Breast epithelium (tissue), 4 donors: Measurements from ENCODE around the gene CDCA4. TPM values are rescaled to one million over a fixed set of nuclear protein-coding genes. Genes with fewer than 3 reads are reported as not detected.

ENCODE experiments used
- DNase-seq, 2 donors: peaks; one replicate each; pipeline ENCODE4 v3.0.0-alpha.2; 2019; ENCODE audit warnings: low spot score in 2 of 2
- H3K27ac ChIP-seq, 2 donors: fragments of 200-600 bp; sonication (generic) in 1 of 2; one replicate each; pipeline ENCODE4 v1.5.1; 2016 to 2019; ENCODE audit warnings: mild to moderate bottlenecking in 1 of 2
- H3K27me3 ChIP-seq, 2 donors: fragments of 200-600 bp; sonication (generic) in 1 of 2; one replicate each; pipeline versions ENCODE4 v1.5.1 to v1.6.0; 2017 to 2019; ENCODE audit warnings: control low read depth in 1 of 2, mild to moderate bottlenecking in 1 of 2
- H3K36me3 ChIP-seq: fragments of 200-600 bp; one replicate; pipeline ENCODE4 v1.5.1; 2019
- H3K4me1 ChIP-seq, 2 donors: fragments of 200-600 bp; sonication (generic); one replicate each; pipeline ENCODE4 v1.5.1; 2016 to 2019; ENCODE audit warnings: control low read depth in 1 of 2
- H3K4me3 ChIP-seq, 3 donors: fragments of 200-600 bp; sonication (generic); 1 replicate in 2 of 3; 2 replicates in 1 of 3; pipeline ENCODE4 v1.5.1; 2016 to 2019; ENCODE audit warnings: mild to moderate bottlenecking in 3 of 3, moderate library complexity in 2 of 3
- H3K9me3 ChIP-seq, 2 donors: fragments of 200-600 bp; sonication (generic) in 1 of 2; one replicate each; pipeline ENCODE4 v1.5.1; 2016 to 2019; ENCODE audit warnings: control low read depth in 1 of 2
- CTCF ChIP-seq, 3 donors: fragments of 450-650 bp; IDR thresholded peaks; one replicate each; pipeline ENCODE4 v1.5.1; 2016 to 2017; ENCODE audit warnings: antibody characterized with exemption in 3 of 3, mild to moderate bottlenecking in 3 of 3, moderate library complexity in 3 of 3
- POLR2A ChIP-seq: fragments of 450-650 bp; IDR thresholded peaks from one replicate; pipeline ENCODE4 v1.6.1; 2016; ENCODE audit warnings: antibody characterized with exemption, mild to moderate bottlenecking, moderate library complexity
- POLR2AphosphoS5 ChIP-seq, 3 donors: sonication (generic); formaldehyde crosslinking; IDR thresholded peaks; one replicate each; pipeline ENCODE4 v1.6.1; 2017; ENCODE audit warnings: antibody characterized with exemption in 3 of 3
- intact Hi-C: fragments of 100-400 bp; cut with DNase I; formaldehyde crosslinking; loops from one replicate; pipeline ENCODE4 v1.15.1; 2023; ENCODE audit warnings: low total_unique reads
- total RNA-seq, 3 donors: library from RNA; depleted of rRNA; stranded (reverse); fragments of >200 nt; gene quantifications; one replicate each; pipeline ENCODE4 v1.1.0, GENCODE V29; 2016

Gene CDCA4
- 10 to 100 TPM in 2 of 3 donors, 1 to 10 TPM in 1; 5.1 to 10.4 (median 10.2) TPM for total RNA-seq

DNA sequence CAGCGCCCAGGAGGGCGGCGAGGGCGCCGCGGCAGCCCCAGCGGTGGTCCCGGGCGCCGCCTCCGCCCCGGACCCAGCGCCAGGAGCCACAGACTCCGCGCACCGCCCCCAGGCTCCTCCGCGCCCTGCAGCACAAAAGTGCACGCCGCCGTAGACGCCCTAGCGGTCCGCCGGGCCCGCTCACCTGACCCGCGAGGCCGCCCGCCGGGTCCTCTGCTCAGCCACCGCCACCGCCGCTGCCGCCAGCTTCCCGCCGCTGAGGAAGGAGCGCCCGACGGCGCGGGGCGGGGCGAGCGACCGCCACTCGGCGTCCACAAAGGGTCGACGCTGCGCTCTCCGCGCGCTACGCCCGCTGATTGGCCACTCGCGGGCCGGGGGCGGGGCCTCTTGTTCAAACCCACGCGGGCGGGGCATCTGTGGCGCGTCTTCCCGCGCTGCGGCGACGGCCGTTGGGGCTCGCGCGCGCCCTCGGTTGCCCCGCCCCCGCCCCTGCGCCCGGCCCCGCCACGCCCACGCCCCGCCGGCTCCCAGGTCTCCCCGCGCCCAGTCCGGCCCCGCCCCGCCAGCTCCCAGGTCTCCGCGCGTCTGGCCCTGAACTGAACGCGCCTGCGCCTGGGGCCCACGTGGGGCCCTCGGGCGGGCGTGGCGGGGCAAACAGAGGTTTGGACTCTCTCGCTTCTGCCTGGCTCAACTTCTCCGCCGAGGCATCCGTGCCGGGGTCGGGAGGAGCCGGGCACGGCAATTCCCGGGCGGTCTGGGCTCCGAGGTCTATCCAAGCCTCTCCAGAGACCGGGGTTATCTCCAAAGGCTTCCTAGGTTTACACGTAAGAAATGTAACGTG is at the start of gene CDCA4:
Gene CDCA4 (minus strand): TSS at position 269 of the 841 bp plus-strand sequence. CDS start 9,154 bp downstream, outside the sequence.
- Histone ChIP-seq H3K4me3 (peak within 1 kb of the TSS; percentile 72 to 99 (median 97)), H3K4me1 (peaks cover 5 to 9% of the 10 kb centered on the region in 2 donors), H3K9me3 (no peaks in the 10 kb centered on the region), H3K27ac (peak within 1 kb of the TSS; percentile 80 to 90), H3K27me3 (no peaks in the 10 kb centered on the region), H3K36me3 (no peaks in the 10 kb centered on the region)
- intact Hi-C loops, result no loop called here
- TF ChIP-seq POLR2A, result peak; percentile 68
- peak in 1 of 3 donors; percentile 19 for TF ChIP-seq CTCF (IDR thresholded peaks at IDR 0.05)
- TF ChIP-seq POLR2AphosphoS5 (IDR thresholded peaks at IDR 0.05), result peak; percentile 77 to 89 (median 78)
- peak; percentile 96 to 97 for DNase-seq

GRCh38 chr14:105069871-105070759 is 49.2 kb upstream of the CDCA4 start:
- Histone ChIP-seq H3K9me3 (no peaks in the 10 kb centered on the region), H3K27me3 (peaks cover 0 to 51% of the 10 kb centered on the region in 2 donors), H3K4me3 (no peak overlapping the region), H3K27ac (no peak overlapping the region), H3K4me1 (no peaks in the 10 kb centered on the region), H3K36me3 (no peaks in the 10 kb centered on the region)
- no peak for TF ChIP-seq POLR2A
- no peak for TF ChIP-seq CTCF (IDR thresholded peaks at IDR 0.05)
- no peak for TF ChIP-seq POLR2AphosphoS5 (IDR thresholded peaks at IDR 0.05)
- peak in 1 of 2 donors; percentile 49 for DNase-seq
- intact Hi-C loops, result no loop called here

DNA sequence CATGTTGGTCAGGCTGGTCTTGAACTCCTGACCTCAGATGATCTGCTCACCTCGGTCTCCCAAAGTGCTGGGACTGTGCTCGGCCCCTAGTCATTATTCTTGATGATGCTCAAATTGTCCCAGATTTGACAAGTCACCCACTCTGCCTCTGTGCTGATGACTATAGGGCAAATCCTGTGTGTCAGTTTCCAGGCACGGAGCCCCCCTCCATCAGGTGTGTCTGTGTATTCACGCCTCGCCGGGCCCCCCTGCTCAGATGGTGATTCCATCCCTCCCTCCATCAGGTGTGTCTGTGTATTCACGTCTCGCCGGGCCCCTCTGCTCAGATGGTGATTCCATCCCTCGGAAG is 48.6 kb upstream of the CDCA4 start:
- Histone ChIP-seq H3K9me3 (no peaks in the 10 kb centered on the region), H3K27me3 (peaks cover 0 to 49% of the 10 kb centered on the region in 2 donors), H3K27ac (no peak overlapping the region), H3K4me3 (no peak overlapping the region), H3K36me3 (no peaks in the 10 kb centered on the region), H3K4me1 (no peaks in the 10 kb centered on the region)
- no peak for TF ChIP-seq CTCF (IDR thresholded peaks at IDR 0.05)
- no peak for TF ChIP-seq POLR2A
- TF ChIP-seq POLR2AphosphoS5 (IDR thresholded peaks at IDR 0.05), result no peak
- DNase-seq, result no peak
- intact Hi-C loops, result no loop called here

GRCh38 chr14:105068818-105069217 is 47.9 kb upstream of the CDCA4 start:
- Histone ChIP-seq H3K27ac (no peak overlapping the region), H3K4me3 (no peak overlapping the region), H3K9me3 (no peaks in the 10 kb centered on the region), H3K4me1 (no peaks in the 10 kb centered on the region), H3K27me3 (peaks cover 0 to 42% of the 10 kb centered on the region in 2 donors), H3K36me3 (no peaks in the 10 kb centered on the region)
- DNase-seq, result no peak
- TF ChIP-seq POLR2A (no peak), POLR2AphosphoS5 (IDR thresholded peaks at IDR 0.05) (no peak)
- intact Hi-C loops, result no loop called here

DNA sequence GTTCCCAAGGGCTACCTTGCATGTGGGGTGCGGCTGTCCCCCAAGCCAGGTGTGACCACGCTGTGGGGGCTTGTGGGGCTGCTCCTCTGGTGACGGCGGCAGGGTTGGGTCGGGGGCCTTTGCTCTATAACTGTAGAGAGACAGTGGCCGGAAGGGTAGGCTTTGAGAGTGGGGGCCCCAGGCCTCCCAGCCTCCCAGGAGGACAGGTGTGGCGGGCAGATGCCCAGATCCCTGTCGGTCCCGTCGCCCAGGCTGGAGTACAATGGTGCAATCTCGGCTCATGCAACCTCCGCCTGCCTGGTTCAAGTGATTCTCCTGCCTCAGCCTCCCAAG is 47.1 kb upstream of the CDCA4 start:
- H3K4me3 ChIP-seq, result no peak overlapping the region
- no peaks in the 10 kb centered on the region for H3K9me3 ChIP-seq
- DNase-seq, result no peak
- H3K36me3 ChIP-seq, result no peaks in the 10 kb centered on the region
- TF ChIP-seq CTCF (IDR thresholded peaks at IDR 0.05) (no peak), POLR2A (no peak), POLR2AphosphoS5 (IDR thresholded peaks at IDR 0.05) (no peak)
- H3K27me3 ChIP-seq, result peaks cover 0 to 34% of the 10 kb centered on the region in 2 donors
- intact Hi-C loops, result no loop called here
- H3K27ac ChIP-seq, result no peak overlapping the region
- H3K4me1 ChIP-seq, result no peaks in the 10 kb centered on the region
